Middle frontal gyrus (tissue), 1 donor: Measurements from ENCODE around the gene MRPS27.

Source experiments
- DNase-seq: peaks from one replicate; pipeline ENCODE4 v3.0.0-alpha.2; 2015; ENCODE audit warnings: low spot score; ENCODE audit errors: extremely low spot score

MRPS27 gene

GRCh38 chr5:72265032-72265877 lies 54.8 kb downstream of the MRPS27 start:
- DNase-seq, result no peak

GRCh38 chr5:72256536-72256935 lies 63.5 kb downstream of the MRPS27 start:
- no peak for DNase-seq

GRCh38 chr5:72255670-72256069 lies 64.4 kb downstream of the MRPS27 start:
- DNase-seq, result no peak

GRCh38 chr5:72255237-72255636 lies 64.8 kb downstream of the MRPS27 start:
- no peak for DNase-seq

GRCh38 chr5:72252574-72253155 lies 67.4 kb downstream of the MRPS27 start:
- DNase-seq, result no peak

- DNase-seq, result no peak
Measured at GRCh38 chr5:72252008-72252407, 68.0 kb downstream of the MRPS27 start.

GRCh38 chr5:72251386-72251785 lies 68.7 kb downstream of the MRPS27 start:
- DNase-seq, result no peak

- DNase-seq, result peak; percentile 31
Measured at GRCh38 chr5:72248410-72248981, 71.5 kb downstream of the MRPS27 start.

GRCh38 chr5:72246954-72247442 lies 73.0 kb downstream of the MRPS27 start:
- no peak for DNase-seq

- no peak for DNase-seq
Measured at GRCh38 chr5:72245951-72246532, 74.0 kb downstream of the MRPS27 start.

GRCh38 chr5:72245546-72245945 lies 74.5 kb downstream of the MRPS27 start:
- no peak for DNase-seq

GRCh38 chr5:72244862-72245371 lies 75.1 kb downstream of the MRPS27 start:
- DNase-seq, result no peak

- DNase-seq, result no peak
Measured at GRCh38 chr5:72243706-72244105, 76.3 kb downstream of the MRPS27 start.

GRCh38 chr5:72242796-72243475 lies 77.1 kb downstream of the MRPS27 start:
- DNase-seq, result no peak

GRCh38 chr5:72241346-72242003 lies 78.6 kb downstream of the MRPS27 start:
- no peak for DNase-seq

GRCh38 chr5:72238712-72239445 lies 81.2 kb downstream of the MRPS27 start:
- no peak for DNase-seq

- DNase-seq, result no peak
Measured at GRCh38 chr5:72237879-72238278, 82.2 kb downstream of the MRPS27 start.

GRCh38 chr5:72237415-72237814 lies 82.6 kb downstream of the MRPS27 start:
- no peak for DNase-seq

- no peak for DNase-seq
Measured at GRCh38 chr5:72235725-72236124, 84.3 kb downstream of the MRPS27 start.

GRCh38 chr5:72234868-72235267 lies 85.2 kb downstream of the MRPS27 start:
- no peak for DNase-seq
